ENCODE measurements around the gene TMEM170B.
"Not testable (repeated sequence)": the region's sequence is repeated elsewhere in the genome, so short reads cannot be mapped to it uniquely, and the experiment has no call there.

Gene TMEM170B

DNA sequence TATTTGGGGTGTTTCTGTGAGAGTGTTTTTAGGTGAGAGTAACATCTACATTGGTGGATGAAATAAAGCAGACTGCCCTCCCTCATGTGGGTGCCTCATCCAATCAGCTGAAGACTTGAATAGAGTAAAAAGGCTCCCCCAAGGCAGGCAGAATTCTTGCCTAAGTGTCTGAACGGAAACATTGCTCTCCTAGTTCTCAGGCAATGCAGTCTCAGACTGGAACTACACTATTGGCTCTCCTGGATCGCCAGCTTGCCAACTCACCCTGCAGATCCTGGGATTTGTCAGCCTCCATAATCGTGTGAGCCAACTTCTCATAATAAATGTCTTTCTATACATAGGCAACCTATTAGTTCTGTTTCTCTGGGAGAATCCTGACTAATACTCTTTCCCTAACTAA is 5.5 kb upstream of the TMEM170B start:
- DNase-seq, result no peak

DNA sequence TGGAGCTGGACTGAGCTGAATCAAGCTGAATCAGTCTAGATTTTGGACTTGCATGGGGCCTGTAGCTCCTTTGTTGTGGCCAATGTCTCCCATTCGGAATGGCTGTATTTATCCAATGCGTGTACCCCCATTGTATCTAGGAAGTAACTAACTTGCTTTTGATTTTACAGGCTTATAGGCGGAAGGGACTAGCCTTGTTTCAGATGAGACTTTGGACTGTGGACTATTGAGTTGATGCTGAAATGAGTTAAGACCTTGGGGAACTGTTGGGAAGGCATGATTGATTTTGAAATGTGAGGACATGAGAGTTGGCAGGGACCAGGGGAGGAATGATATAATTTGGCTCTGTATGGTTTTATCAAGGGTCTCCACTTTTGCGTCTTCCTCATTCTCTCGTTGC is 3.0 kb upstream of the TMEM170B start:
- DNase-seq, result no peak

DNA sequence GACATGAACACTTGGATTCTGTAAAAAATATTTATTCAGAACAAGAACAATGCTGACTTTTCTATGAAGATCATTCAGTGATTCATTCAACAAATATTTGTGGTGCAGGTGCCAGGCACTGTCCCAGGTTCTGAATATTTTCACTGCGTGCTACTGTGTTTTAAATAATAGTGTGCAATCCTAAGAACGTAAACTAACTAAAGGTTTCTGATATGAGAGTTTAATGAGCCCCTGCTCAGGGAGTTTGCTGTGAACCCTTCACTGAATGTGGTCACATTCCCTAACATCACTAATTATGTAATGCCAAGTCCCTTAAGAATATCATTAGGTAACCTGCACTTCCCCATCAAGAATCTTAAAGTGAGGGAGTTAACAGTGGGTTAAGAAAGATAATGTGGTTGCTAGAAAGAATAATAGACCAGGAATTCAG is 1.7 kb upstream of the TMEM170B start:
- no peak for DNase-seq

DNA sequence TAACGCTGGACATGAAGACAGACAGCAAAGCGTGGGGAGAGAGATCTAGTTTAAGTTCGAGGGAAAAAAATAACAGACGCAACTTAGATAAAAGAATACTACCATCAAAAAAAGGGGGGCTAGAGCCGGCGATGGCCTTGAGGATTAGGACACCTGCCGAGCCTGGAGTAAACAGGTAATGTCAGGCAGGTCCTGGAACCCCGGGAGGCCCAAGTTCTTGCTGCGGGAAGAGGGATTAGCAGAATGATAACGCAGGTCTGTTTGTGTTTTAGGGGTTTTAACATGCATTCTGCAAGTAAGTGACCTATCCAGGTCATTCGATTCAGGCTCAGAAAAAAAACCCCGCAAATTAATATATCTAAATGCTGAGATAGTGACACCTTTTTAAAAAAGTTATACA is 754 bp upstream of the TMEM170B start:
- DNase-seq, result no peak

DNA sequence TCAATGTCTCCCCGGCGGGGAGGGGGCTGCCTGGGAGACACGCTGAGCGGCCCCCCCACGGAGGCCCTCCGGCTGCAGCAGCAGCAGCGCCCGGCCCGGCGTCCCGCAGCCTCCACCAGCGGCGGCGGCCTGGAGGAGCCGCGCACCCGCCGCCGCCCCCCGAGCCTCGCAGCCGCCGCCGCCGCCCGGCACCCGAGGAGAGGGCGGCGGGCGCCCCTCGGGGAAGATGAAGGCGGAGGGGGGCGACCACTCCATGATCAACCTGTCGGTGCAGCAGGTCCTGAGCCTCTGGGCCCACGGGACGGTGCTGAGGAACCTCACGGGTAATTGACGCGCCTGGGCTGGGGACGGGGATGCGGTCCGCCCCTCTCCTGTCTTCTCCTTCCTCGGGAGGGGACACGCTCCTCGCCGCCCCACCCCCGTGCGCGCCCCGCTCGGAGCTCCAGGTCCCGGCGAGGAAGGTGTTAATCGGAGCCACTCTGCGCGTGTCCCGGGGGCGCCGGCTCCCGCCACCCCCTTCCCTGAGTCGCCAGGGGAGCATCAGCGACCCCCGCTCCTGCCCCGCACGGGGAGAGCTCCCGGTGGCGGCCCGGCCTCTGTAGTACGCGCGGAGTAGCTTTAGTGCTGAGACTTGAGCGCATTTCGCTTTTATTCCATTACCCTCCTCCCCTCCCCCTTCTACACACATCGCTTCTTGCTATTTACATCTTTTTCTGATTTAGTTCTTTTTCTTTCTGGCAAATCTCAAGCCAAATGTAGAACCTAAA is 686 bp downstream of the TMEM170B start:
- DNase-seq, result no peak

DNA sequence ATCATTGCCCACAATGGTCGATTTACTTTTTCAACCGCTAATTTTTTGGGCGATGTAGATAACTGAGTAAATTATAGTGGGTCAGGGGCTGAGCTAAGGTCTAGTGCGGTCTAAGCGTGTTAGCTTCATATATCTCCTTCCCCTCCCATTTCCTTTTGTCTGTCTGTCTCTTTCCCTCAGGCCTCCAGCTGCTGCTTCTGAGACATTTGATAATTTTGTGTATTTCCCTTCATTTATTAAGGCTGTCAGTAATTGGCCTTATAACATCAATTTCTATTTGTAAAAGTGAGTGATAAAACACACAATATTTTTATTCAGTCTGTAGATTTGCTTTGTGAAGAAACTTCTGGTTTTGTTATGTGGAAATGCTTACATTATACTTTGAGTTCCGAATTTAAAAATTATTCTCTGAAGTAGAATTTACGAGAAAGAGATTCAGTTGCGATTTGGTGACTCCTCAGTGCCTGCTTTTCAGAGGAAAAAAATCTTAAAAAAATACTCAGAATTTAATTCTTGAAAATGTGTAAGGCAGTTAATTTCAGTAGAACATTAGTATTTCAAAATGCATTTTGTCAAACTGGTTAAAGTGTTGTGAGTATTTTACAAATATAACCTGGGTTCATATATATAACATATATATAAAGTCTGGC is 1.4 kb downstream of the TMEM170B start:
- DNase-seq, result no peak

DNA sequence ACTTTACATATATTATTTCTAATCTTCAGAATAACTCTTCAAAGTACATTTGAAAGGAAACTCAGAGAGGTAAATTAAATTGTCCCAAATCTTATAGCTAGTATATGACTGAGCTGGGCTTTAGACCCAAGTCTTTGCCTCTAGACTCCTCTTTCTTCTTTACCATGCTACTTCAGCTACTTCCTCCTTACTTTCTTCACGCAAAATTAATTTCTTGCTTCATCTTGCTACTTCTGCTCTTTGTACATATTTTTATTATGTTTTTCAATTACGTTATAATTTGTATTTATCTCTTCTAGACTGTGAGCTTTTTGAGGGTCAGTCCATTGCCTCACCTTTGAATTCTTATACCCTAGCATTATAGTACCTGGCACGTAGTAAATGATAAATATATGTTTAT is 5.3 kb downstream of the TMEM170B start:
- no peak for DNase-seq

DNA sequence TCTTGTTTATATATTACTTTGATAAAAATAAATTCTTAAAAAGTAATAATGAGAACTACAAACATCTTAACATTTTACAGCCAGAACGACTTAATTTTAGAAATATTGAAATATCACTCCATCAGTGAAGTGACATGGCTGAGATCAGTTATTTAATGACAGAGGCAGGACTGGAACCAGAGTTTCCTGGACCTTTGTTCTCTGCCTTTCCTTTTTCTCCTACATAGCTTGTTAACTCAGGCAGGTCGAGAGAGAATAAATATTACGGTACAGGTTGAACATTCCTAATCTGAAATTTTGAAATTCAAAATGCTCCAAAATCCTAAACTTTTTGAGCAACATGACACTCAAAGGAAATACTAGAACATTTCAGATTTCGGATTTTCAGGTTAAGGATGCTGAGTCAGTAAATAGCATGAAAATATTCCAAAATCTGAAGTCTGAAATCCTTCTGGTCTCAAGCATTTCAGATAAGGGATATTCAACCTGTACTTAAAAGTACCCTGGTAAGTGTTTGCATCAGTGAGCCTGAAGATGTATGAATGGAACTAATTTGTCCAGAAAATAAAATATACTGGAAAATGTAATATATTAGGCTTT is 6.5 kb downstream of the TMEM170B start:
- DNase-seq, result no peak

DNA sequence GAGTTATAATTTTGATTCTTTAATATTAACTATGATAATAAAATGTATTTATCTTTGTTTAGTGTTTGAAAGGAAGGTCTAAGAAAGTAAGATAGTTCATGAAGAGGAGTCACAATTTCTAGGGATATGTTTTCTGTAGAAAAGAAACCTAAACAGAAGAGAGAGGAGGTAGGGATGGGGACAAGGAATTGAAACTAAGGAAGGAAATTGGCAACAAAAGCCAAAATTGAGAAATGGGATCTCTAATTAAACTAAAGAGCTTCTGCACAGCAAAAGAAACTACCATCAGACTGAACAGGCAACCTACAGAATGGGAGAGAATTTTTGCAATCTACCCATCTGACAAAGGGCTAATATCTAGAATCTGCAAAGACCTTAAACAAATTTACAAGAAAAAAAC is 10.3 kb downstream of the TMEM170B start:
- DNase-seq, result not testable (repeated sequence)

DNA sequence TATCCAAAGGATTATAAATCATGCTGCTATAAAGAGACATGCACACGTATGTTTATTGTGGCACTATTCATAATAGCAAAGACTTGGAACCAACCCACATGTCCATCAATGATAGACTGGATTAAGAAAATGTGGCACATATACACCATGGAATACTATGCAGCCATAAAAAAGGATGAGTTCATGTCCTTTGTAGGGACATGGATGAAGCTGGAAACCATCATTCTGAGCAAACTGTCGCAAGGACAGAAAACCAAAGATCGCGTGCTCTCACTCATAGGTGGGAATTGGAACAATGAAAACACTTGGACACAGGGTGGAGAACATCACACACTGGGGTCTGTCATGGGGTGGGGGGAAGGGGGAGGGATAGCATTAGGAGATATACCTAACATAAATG is 11.0 kb downstream of the TMEM170B start:
- DNase-seq, result not testable (repeated sequence)

DNA sequence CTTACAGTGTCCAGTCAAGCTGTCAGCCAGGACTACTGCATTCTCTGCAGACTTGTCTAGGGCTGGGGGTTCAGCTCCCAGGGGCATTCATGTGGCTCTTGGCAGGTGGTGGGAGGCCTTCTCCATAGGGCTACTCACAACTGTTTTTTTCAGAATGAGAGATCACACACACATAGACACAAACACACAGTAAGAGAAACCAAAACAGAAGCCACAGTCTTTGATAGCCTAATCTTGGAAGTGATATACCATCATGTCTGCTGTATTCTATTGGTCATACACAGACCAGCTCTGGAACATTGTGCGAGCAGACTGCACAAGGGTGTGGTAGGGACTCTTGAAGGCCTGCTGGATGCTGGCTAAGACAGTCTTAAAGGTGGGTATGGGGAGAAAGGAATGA is 13.5 kb downstream of the TMEM170B start:
- DNase-seq, result no peak

DNA sequence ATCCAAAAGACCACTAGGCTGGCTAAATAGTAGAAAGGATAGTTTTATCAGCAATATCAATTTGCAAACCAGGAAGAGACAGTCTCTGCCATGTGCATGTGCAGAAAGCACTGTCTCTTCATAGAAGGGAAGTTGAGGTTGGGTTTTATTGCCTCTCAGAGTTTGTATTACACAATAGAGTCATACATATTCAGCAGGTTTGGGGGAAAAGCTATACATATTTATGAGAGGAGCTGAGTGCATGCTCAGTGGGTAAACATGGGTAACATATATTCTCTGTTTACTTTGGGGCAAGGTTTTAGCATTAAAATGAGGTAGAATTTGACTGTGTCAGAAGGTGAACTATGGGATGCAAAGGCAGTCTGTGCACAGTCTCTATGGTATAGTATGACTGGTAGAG is 14.9 kb downstream of the TMEM170B start:
- no peak for DNase-seq

DNA sequence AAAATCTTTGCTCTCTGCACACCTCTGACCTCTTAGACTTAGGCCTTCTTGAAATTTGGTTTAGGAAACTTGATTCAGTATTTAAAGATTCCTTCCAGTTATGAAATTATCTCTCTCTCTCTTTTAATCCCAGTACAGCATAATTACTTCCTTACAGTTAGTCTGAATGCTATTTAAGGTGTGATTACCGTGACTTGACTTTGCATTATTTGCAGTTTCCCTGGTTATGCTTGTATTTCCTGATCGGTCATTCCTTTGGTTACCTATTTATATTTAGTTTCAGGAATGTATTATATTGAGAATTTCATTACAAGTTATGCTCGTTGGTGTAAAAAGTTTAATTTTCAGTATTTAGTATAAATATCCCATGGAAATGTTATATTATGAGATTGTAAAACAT is 16.3 kb downstream of the TMEM170B start:
- DNase-seq, result no peak

DNA sequence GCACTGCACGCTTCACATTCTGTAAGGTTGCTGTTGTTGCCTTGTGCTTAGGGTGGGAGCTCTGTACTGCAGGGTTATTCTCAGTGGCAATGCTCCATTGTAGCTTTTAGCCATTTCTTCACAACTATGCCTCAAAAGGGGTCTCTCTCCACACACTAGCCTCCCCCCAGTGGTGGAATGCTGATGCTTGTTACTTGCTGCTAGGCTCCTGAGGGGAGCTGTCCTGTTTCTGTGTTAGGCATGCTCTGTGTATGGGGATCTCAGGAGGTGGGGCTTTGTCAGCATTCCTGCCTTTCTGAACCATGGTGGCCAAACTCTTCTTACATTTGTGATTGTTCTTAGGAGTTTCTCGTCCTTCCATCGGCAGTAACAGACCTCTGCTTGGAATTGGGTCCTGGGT is 18.8 kb downstream of the TMEM170B start:
- no peak for DNase-seq

DNA sequence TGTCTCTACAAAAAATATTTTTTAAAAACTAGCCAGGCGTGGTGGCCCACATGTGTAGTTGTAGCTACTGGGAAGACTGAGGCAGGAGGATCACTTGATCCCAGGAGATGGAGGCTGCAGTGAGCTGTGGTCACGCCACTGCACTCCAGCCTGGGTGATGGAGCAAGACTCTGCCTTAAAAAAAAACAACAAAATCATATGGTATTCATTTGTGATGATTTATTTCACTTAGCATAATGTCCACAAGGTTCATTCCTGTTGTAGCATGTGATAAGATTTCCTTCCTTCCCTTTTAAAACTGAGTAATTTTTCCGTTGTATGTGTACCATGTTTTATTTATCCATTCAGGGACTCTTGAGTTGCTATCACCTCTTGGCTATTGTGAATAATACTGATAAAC is 26.2 kb downstream of the TMEM170B start:
- DNase-seq, result no peak

DNA sequence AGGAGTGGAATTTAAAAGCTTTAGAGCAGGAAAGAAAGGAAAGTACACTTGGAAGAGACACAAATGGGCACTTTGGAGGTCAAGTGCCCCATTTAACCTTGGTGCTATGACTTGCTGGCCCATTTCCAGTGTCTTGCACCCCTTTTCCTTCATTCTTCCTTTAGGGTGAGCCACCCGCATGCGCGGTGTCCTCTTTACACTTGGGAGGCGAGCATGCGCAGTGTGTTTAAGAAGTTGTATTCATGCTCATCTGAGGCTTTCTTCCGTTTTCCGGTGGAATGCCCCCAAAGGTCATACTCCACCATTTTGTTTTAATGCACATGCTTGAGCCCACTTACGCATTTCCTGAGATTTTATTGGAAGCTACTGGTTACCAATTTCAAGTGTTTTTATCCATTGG is 29.1 kb downstream of the TMEM170B start:
- DNase-seq, result no peak

DNA sequence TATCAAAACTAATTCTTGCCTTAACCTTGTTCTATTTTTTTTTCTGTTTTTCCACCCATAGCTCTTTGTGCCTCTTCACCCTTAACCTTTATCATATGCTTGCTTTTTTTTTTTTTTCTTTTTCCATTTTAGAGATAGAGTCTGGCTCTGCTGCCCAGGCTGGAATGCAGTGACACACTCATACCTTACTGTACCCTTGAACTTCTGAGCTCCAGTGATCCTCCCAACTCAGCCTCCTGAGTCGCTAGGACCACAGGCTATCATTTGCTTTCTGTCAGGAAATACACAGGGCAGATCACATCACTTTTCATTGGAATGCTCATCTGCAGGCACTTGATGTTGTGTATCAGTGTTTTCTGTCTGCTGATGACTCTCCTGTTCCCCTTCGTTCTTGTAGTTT is 33.5 kb downstream of the TMEM170B start:
- DNase-seq, result no peak

DNA sequence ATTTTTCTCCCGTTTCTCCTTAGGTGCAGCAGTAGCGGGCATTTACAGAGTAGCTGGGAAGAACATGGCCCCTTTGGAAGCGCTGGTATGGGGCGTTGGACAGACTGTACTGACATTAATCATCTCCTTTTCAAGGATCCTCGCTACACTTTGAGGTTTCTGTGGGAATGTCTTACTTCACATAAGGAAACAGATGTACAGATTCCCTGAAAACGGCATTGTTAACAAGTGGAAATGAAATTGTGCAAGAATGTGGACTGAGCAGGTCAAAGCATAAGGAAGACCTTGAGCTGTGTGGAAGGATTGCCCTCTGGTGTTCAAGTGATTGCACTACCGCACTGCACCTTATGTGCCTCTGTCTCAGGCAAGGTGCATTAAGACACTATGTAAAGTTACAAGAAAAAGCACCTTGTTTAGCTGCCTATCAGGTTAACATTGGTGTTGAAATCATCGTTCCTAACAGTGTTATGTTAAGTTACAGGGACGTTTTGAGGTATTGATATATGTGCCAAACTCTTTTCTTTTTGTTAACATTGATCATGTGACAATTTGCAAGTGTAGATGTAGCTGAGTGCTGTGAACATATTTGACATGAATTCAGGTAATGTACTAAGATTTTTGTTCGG is 38.0 kb downstream of the TMEM170B start:
- DNase-seq, result peak; percentile 32

DNA sequence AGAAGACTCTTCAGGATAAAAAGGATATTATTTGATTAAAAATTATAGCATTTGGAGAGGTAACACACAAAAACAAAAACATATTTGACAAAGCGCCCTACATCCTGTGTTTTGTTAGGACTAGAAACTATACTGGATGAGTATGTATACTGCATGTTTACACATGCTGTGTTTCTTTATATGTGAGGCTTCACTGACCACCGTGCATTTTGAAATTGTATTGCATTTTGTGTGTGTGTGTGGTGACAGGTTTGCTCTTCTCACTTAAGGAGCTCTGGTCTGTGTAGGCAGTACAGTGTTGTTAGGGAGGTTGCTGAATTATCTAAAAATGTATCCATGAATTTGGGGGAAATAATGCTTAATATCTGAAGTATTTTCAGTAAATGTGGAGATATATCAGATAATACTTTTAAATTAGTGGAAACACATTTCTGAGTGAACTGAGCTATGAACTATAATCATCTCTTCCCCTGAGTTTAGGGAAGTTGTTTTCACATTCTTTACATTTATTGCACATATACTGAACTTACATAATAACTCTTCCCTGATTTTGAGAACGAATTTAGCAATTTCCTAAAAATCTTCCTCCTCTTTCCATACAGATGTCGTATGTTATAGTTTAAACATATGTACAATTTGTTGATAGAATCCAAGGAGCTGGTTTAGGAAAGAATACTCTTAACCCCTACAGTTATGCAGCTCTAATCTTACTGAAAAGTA is 43.3 kb downstream of the TMEM170B start:
- DNase-seq, result no peak

DNA sequence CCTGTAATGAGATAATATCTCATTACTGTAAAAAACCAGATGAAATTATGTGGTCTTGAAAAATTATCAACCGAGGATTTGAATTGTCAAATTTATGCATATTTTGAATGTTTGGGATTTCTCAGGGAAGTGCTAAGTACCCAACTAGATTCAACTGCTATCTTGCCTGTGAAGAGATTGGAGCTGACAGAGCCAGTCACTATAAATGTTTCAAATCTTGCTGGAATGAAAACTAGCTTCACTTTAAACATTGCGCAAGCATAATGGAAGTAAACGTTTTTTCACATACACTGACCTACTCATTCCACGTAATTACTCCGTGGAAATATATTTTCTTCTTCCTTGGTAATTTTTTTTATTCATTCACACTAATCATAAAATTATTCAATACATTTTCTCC is 46.7 kb downstream of the TMEM170B start:
- no peak for DNase-seq

DNA sequence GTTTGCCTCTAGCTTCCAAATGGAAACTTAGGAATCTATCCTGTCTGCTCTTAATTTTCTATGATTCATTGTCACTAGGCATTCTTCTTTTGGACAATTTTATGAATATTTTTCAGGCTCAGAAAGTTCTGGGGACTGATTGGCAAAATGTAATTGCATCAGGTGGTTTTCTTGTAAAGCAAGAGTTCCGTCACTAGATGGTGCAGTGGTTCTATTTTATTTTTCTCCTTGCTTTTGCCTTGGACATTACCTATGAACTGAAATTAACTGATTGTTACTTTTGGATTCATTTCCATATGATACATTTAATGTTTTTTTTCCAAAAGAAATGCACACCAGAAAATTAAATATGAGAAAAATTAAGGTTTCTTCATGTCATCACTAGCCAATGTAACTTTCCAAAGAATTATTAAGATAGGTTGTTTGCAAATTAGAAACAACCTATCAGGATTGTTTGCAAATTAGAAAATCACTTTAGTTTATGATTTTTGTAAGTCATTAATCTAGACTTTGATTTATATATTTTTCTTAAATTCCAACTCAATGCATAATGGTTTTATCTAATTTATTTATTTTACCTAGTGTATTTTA is 48.0 kb downstream of the TMEM170B start:
- DNase-seq, result peak; percentile 1

DNA sequence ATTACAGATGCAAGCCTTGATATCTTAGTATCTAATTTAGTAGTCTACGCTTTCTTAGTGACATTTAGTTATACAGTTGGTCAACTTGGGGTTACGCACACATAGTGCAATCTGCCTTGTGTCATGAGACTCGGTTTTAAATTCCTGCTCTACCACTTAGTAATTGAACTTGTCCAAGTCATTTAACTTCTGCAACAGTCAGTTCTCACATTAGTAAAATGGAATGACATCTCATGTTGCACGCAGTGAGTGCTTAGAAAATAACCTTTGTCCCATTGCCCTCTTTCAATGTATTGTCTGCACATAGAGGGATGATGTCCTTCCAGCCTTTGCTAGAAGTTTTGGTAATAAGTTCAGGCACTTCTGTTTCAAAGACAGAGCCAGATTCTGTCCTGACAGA is 48.6 kb downstream of the TMEM170B start:
- no peak for DNase-seq

DNA sequence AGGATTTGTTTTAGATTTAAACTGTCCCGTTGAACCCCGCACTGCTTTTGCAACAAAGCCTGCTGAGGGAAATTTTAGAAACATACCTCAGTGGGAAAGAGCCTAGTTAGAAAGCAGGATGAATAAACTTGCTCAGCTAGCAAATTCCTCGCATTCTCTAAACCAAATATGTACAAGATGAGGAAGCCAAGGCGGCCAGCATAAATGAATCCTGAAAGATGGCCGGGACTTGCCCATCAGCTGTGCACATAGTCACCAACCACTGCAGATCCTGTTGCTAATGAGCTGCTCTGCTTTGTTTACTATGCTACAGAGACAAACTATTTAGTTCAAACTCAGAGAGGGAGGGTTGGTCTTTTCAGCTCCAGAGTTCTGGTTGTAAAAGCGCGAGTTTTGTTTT is 49.0 kb downstream of the TMEM170B start:
- no peak for DNase-seq
